GM11168 (cell line): ENCODE measurements around the gene GRM5.
"Not testable (repeated sequence)": the region's sequence is repeated elsewhere in the genome, so short reads cannot be mapped to it uniquely, and the experiment has no call there.

Source experiments
- in situ Hi-C: fragments of 300-500 bp; cut with MboI; formaldehyde crosslinking; loops from one replicate; pipeline ENCODE4 v1.12.0; 2022; ENCODE audit warnings: low sequenced_read_pairs; ENCODE audit not compliant: unreplicated experiment

Gene GRM5

GRCh38 chr11:88844941-88845340 is 220.8 kb downstream of the GRM5 start:
- in situ Hi-C loops: not testable (repeated sequence)

- in situ Hi-C loops: not testable (repeated sequence)
Observed at GRCh38 chr11:88843766-88844426, 221.9 kb downstream of the GRM5 start.

GRCh38 chr11:88838139-88838538 is 227.6 kb downstream of the GRM5 start:
- in situ Hi-C loops: not testable (repeated sequence)

GRCh38 chr11:88835709-88836108 is 230.1 kb downstream of the GRM5 start:
- in situ Hi-C loops: not testable (repeated sequence)

- in situ Hi-C loops: no loop called here
Observed at GRCh38 chr11:88831303-88831890, 234.4 kb downstream of the GRM5 start.

- in situ Hi-C loops: no loop called here
Observed at GRCh38 chr11:88827018-88827676, 238.6 kb downstream of the GRM5 start.

GRCh38 chr11:88819616-88820015 is 246.2 kb downstream of the GRM5 start:
- in situ Hi-C loops: no loop called here

GRCh38 chr11:88818978-88819377 is 246.8 kb downstream of the GRM5 start:
- in situ Hi-C loops: no loop called here

- in situ Hi-C loops: no loop called here
Observed at GRCh38 chr11:88815505-88815904, 250.3 kb downstream of the GRM5 start.

GRCh38 chr11:88814076-88814475 is 251.7 kb downstream of the GRM5 start:
- in situ Hi-C loops: no loop called here

GRCh38 chr11:88813233-88813915 is 252.4 kb downstream of the GRM5 start:
- in situ Hi-C loops: no loop called here

GRCh38 chr11:88810420-88811097 is 255.2 kb downstream of the GRM5 start:
- in situ Hi-C loops: no loop called here

GRCh38 chr11:88809126-88809525 is 256.7 kb downstream of the GRM5 start:
- in situ Hi-C loops: no loop called here

GRCh38 chr11:88807349-88807748 is 258.4 kb downstream of the GRM5 start:
- in situ Hi-C loops: no loop called here

GRCh38 chr11:88806410-88806809 is 259.4 kb downstream of the GRM5 start:
- in situ Hi-C loops: no loop called here

- in situ Hi-C loops: no loop called here
Observed at GRCh38 chr11:88801484-88802123, 264.2 kb downstream of the GRM5 start.

- in situ Hi-C loops: no loop called here
Observed at GRCh38 chr11:88799771-88800500, 265.8 kb downstream of the GRM5 start.

- in situ Hi-C loops: no loop called here
Observed at GRCh38 chr11:88790182-88790581, 275.6 kb downstream of the GRM5 start.

GRCh38 chr11:88779577-88779976 is 286.2 kb downstream of the GRM5 start:
- in situ Hi-C loops: no loop called here
